ENCODE data around the gene EYA2. TPM values are rescaled to one million over a fixed set of nuclear protein-coding genes. Genes with fewer than 3 reads are reported as not detected.

EYA2 gene
- total and polyA plus RNA-seq, 2 of the 4 experiments (the other 2 are of a cell fraction): 2.3 to 5.4 TPM

DNA sequence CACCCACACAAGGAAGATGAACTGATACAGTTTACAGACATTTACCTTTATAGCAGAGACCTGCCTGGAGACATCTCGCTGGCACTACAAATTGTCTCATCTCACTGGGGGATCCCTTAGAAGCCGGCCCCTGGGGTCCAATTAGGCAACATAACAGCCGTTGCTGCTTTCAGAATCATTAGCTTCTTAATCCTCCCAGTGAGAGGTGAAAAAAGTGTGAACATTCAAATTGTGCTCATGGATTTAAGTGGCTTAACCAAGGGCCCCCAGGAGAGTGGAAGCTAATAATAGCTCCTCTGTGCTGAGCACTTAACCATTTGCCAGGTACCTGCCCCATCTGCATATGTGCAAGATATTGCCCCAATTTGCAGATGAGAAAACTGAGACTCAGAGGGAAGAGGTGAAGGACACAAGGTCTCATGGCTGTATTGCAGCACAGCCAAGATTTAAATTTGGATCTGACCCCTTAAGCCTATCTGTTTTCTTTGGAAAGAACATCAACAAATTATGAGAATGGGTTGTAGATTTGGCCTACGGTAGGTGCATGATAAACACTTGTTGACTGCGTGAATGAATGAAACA is 101.0 kb downstream of the EYA2 start:
- Histone ChIP-seq H4K91ac (ENCODE audit: insufficient read depth, low read depth, low read length) (no peak overlapping the region), H3K23ac (ENCODE audit: low read depth, low read length) (no peak overlapping the region), H4K20me1 (ENCODE audit: insufficient read depth, low read length) (no peaks in the 10 kb centered on the region; the same call in 1 of the 2 replicates), H3K9me3 (ENCODE audit: control insufficient read depth, insufficient read depth, low read length) (no peaks in the 10 kb centered on the region), H3K27ac (ENCODE audit: insufficient read depth, low read length) (no peak overlapping the region), H2BK120ac (ENCODE audit: low read depth, low read length) (no peak overlapping the region), H3K27me3 (ENCODE audit: control insufficient read depth, insufficient read depth, low read length) (no peaks in the 10 kb centered on the region), H2BK15ac (ENCODE audit: low read depth, low read length) (no peak overlapping the region), H4K5ac (ENCODE audit: low read depth, low read length) (no peak overlapping the region), H3K4me2 (ENCODE audit: low read depth, low read length) (no peak overlapping the region), H3K18ac (ENCODE audit: low read depth, low read length) (no peak overlapping the region), H3K36me3 (ENCODE audit: control insufficient read depth, insufficient read depth, low read length) (0 out of 2 replicates have a peak, but pooled peaks cover 2% of the 10 kb centered on the region), H3K79me1 (ENCODE audit: low read depth in 1 of 2, low read length in 2 of 2) (no peaks in the 10 kb centered on the region), H4K8ac (ENCODE audit: low read depth in 2 of 2, low read length in 2 of 2) (no peak overlapping the region), H2AK9ac (replicated peaks; ENCODE audit: low read depth, low read length, poor library complexity) (no peak overlapping the region), H2AK5ac (ENCODE audit: low read depth, low read length) (no peak overlapping the region), H3K4me3 (ENCODE audit: insufficient read depth, low read depth, low read length) (no peak overlapping the region), H3K9ac (ENCODE audit: low read depth, low read length) (no peak overlapping the region), H3K9me1 (ENCODE audit: insufficient read depth, low read length) (peaks cover 4% of the 10 kb centered on the region; the same call in 1 of the 2 replicates), H3K14ac (replicated peaks; ENCODE audit: low read depth, low read length) (no peak overlapping the region), H2AFZ (replicated peaks; ENCODE audit: low read length, poor library complexity) (no peak overlapping the region), H3K4ac (ENCODE audit: low read depth, low read length) (no peak overlapping the region), H2BK5ac (ENCODE audit: low read depth, low read length, poor library complexity, severe bottlenecking) (no peak overlapping the region), H2BK20ac (ENCODE audit: low read depth, low read length) (no peak overlapping the region), H3K4me1 (ENCODE audit: control insufficient read depth, insufficient read depth, low read length) (no peaks in the 10 kb centered on the region), H3K56ac (ENCODE audit: extremely low read depth, insufficient read depth, low read length) (no peak overlapping the region)
- TF ChIP-seq MAFK (IDR thresholded peaks at IDR 0.05; ENCODE audit: low read depth, low read length) (no peak), SMC3 (IDR thresholded peaks at IDR 0.05; ENCODE audit: low read depth, low read length) (no peak), CHD1 (IDR thresholded peaks at IDR 0.05; ENCODE audit: low read depth, low read length) (no peak), POLR2A (IDR thresholded peaks at IDR 0.05; ENCODE audit: low read depth, low read length) (no peak), NFE2L2 (IDR thresholded peaks at IDR 0.05; ENCODE audit: low read depth, low read length) (no peak), CEBPB (IDR thresholded peaks at IDR 0.05; ENCODE audit: low read depth, low read length) (no peak), RAD21 (IDR thresholded peaks at IDR 0.05; ENCODE audit: low read length) (no peak), RFX5 (IDR thresholded peaks at IDR 0.05; ENCODE audit: low read depth, low read length) (no peak), FOS (IDR thresholded peaks at IDR 0.05; ENCODE audit: low read depth, low read length) (no peak)
- TF ChIP-seq, protein P1, sequence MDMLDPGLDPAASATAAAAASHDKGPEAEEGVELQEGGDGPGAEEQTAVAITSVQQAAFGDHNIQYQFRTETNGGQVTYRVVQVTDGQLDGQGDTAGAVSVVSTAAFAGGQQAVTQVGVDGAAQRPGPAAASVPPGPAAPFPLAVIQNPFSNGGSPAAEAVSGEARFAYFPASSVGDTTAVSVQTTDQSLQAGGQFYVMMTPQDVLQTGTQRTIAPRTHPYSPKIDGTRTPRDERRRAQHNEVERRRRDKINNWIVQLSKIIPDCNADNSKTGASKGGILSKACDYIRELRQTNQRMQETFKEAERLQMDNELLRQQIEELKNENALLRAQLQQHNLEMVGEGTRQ (IDR thresholded peaks at IDR 0.05; ENCODE audit: low read depth, low read length): no peak
- POLR2A ChIA-PET (ENCODE audit: unreplicated experiment): no interaction called here
- intact Hi-C loops (cut with micrococcal nuclease): no loop called here
- dilution Hi-C loops (cut with HindIII; ENCODE audit: low sequenced_read_pairs, unreplicated experiment): no loop called here
- in situ Hi-C loops (cut with MboI; ENCODE audit: low sequenced_read_pairs): no loop called here
- DNase-seq (no peak), ATAC-seq (ENCODE audit: low read depth) (no peak)
- CTCF ChIA-PET: no interaction called here
- WGBS, 2 experiments (ENCODE audit: extremely low coverage in 2 of 2, insufficient read length in 1 of 2): no CpG with 5 or more reads among the region's 5 CpGs
- BruUV-seq (replicated peaks): no TSS peak

All from IMR-90 (cell line).